HTR-8/SVneo (cell line): Measurements from ENCODE around the gene BMP10.

Source experiments
- DNase-seq: peaks from one replicate; pipeline ENCODE4 v3.0.0; 2011; ENCODE audit warnings: low spot score, mixed read lengths; ENCODE audit not compliant: insufficient read length
- FAIRE-seq: peaks from 2 replicates; lab custom pipeline; 2011; peaks lifted over from hg19 to GRCh38; lab: Jason Lieb, UNC

BMP10 gene

DNA sequence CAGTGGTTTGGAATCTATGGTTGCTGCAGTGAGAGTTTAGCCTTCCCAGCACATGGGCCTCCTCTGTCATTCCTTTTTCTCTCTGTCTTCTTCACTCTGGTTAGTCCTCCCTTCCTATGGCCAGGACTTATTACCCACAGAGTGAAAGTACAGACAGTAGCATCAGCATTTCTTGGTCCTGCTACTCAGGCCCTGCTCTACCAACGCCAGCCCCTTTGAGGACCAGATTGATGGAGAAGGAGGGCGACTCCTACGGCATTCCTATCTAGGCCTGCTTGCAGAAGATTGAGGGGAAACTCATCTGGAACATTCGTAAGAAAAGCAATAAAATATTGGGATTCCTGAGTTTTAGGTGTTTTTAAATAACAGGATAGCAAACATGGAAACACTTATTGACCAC, 43.5 kb downstream of the BMP10 start:
- DNase-seq: no peak
- no peak for FAIRE-seq

DNA sequence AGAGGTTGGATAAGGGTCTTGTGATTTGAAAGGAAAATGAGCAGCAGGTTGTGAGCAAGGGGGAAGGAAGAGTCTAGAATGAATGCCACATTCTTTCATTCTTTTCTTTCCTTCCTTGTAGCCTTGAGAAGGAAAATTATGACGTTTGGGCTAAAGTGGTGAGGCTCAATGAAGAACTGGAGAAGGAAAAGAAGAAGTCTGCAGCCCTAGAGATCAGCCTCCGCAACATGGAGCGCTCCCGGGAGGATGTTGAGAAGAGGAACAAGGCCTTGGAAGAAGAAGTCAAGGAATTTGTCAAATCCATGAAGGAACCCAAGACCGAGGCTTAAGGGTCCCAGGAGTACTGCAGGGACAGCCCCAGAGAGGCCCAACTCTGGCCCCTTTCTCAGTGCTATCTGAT, 45.3 kb downstream of the BMP10 start:
- FAIRE-seq (no peak), DNase-seq (no peak)

DNA sequence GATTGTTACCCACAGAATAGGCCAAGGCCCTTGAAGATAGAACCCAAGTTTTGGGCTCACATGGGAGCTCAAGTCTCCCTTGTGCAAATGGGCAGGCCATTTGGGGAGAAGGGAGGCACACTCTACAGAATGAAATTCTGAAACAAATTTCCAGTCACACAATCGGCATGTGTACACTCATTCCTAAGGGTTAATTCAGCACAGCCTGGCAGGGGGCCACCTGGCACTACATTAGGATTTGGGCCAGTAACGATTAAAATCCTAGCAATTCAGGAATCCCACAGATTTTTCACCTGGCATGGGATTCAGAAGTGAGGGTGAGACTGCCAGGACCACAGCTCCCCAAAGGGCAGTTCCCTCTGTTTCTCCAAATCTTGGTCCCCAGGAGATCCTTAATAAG, 46.4 kb downstream of the BMP10 start:
- no peak for FAIRE-seq
- DNase-seq: no peak

DNA sequence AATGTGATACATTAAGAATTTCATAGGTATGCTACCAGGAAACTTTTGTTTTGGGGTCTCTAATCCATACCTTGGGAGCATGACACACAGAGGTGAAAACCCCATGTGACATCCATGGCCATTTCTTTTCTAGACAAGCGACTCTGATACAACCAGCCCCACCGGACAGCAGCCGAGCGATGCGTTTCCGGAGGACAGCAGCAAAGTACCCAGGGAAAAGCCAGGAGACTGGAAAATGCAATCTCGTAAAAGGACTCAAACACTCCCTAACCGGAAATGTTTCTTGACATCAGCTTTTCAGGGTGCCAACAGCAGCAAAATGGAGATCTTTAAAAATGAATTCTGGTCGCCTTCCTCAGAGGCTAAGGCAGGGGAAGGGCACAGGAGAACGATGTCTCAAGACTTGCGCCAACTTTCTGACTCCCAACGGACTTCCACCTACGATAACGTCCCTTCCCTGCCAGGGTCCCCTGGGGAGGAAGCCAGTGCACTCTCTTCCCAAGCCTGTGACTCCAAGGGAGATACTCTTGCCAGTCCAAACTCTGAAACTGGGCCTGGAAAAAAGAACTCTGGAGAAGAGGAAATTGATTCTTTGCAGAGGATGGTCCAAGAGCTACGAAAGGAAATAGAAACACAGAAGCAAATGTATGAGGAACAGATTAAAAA, 48.9 kb downstream of the BMP10 start:
- DNase-seq (no peak), FAIRE-seq (no peak)

DNA sequence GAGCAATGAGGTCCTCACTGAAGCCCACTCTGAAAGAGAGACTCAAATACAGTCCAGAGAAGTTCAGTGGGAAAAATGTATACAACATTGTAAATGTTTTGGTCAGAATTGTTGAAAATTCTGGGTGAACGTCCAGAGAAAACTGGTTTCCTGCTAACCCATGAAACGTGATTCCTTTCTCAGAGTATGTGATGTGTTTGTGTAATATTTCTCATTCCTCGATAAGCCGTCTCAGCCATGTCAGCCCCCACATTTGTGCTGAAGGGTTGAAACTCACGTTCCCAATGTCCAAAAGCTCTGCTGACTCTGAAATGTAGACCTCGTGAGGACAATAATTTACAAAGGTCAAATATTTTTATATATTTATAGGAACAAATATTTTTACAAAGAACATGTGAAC, 51.6 kb downstream of the BMP10 start:
- DNase-seq (no peak), FAIRE-seq (no peak)

DNA sequence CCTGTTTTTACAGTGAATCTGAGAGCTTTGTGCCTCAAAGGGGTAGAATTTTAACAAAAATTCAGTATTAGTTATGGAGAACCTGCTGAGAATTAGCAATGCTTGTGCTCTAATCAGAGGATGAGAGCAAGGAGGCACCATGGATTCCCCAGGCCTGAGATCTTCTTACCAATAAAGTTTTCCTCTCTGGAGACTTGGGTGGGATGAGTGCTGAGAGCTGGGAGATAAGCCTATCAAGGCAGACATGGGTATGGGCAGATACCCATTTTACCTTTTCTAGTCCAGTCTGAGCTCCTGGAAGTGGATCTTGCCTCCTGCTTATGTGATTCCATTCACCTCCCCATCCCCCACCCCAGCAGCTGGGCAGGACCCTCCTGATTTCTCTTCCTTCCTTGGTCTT, 53.9 kb downstream of the BMP10 start:
- DNase-seq (no peak), FAIRE-seq (no peak)
